T-helper 17 cell (primary cell): ENCODE data around the gene FXYD3. TPM values are rescaled to one million over a fixed set of nuclear protein-coding genes. Genes with fewer than 3 reads are reported as not detected.
A peak's percentile ranks its signal among the peaks of the same experiment; 100 is the strongest.
"Not testable (repeated sequence)": the region's sequence is repeated elsewhere in the genome, so short reads cannot be mapped to it uniquely, and the experiment has no call there.

ENCODE experiments used
- ATAC-seq: fragments of 150-1000 bp; cut with Tn5 transposase; 2 replicates; pipeline ENCODE4 v1.10.0; 2021; ENCODE audit warnings: mild to moderate bottlenecking, moderate library complexity
- DNase-seq, 3 donors: peaks; one replicate each; pipeline versions ENCODE4 v3.0.0 to v3.0.0-alpha.2; 2020 to 2021
- H3K9me3 ChIP-seq: one replicate; pipeline ENCODE4 v1.7.0; 2013; ENCODE audit warnings: low read length, mild to moderate bottlenecking; ENCODE audit not compliant: control insufficient read depth, poor library complexity, severe bottlenecking
- H3K27ac Mint-ChIP-seq: one replicate; pipeline ENCODE4 v1.8.0; 2022; ENCODE audit warnings: mild to moderate bottlenecking, moderate library complexity, mixed read lengths
- H3K27me3 Mint-ChIP-seq: one replicate; pipeline ENCODE4 v1.8.0; 2022; ENCODE audit warnings: mixed read lengths
- H3K36me3 Mint-ChIP-seq: one replicate; pipeline ENCODE4 v1.8.0; 2022; ENCODE audit warnings: low read depth, mixed read lengths
- H3K4me1 Mint-ChIP-seq: one replicate; pipeline ENCODE4 v1.8.0; 2022; ENCODE audit warnings: mild to moderate bottlenecking, mixed read lengths
- H3K4me3 Mint-ChIP-seq: one replicate; pipeline ENCODE4 v1.8.0; 2022; ENCODE audit warnings: mild to moderate bottlenecking, moderate library complexity, mixed read lengths
- total RNA-seq, 4 donors: library from RNA in 2 of 4; stranded (reverse) in 2 of 4; gene quantifications; one replicate each; pipeline ENCODE4 v1.2.3 and lab custom pipeline; 2022 to 2026

FXYD3 gene
- total RNA-seq, 2 donors from 2014 or later = not detected

DNA sequence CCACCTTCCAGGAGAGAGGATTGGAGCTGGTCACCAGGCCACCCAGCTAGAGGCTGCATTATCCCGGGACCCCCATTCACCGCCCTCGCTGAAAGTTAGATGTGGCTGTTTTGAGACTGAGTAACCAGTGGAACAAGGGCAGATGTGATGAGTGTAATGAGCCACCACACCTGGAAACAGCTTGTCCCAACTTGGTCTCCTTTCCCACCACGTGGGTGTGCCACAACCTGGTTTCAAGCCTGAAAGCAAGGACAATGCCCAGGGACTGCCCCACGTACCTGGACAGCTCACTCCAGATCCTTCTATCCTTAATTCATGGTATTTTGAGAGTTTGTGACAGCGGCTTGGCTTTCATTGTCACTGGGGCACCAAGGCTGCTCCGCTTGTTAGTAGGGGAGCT, 12.2 kb downstream of the FXYD3 start:
- DNase-seq (no peak), ATAC-seq (no peak)
- peaks cover 2% of the 10 kb centered on the region for H3K36me3 Mint-ChIP-seq
- no peak overlapping the region for H3K4me3 Mint-ChIP-seq
- no peak overlapping the region for H3K27ac Mint-ChIP-seq
- H3K27me3 Mint-ChIP-seq = no peaks in the 10 kb centered on the region
- no peaks in the 10 kb centered on the region for H3K9me3 ChIP-seq
- H3K4me1 Mint-ChIP-seq = peaks cover 11% of the 10 kb centered on the region

DNA sequence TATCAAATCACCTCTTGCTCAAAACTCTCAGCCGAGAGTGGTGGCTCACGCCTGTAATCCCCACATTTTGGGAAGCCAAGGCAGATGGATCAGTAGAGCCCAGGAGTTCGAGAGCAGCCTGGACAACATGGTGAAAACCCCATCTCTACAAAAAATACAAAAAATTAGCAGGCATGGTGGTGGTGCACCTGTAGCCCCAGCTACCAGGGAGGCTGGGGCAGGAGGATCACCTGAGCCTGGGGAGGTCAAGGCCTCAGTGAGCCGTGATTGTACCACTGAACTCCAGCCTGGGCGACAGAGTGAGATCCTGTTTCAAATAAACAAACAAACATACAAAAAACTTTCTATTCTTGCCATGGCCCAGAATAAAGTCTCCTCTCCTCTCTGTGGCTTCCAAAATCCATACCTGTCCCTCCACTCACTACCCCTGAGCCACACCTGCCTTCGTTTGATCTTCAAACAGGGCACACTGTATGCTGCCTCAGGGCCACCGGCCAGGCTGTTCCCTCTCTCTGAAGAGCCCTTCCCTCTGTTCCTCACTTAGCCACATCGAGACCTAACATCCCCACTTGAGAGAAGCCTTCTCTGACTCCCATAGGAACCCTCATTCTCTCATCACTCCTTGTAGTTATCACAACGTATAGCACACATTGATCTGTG, 12.9 kb downstream of the FXYD3 start:
- H3K36me3 Mint-ChIP-seq = peaks cover 2% of the 10 kb centered on the region
- H3K27me3 Mint-ChIP-seq = no peaks in the 10 kb centered on the region
- DNase-seq (no peak), ATAC-seq (no peak)
- H3K27ac Mint-ChIP-seq = no peak overlapping the region
- H3K4me3 Mint-ChIP-seq = no peak overlapping the region
- H3K4me1 Mint-ChIP-seq = peaks cover 11% of the 10 kb centered on the region
- no peaks in the 10 kb centered on the region for H3K9me3 ChIP-seq

DNA sequence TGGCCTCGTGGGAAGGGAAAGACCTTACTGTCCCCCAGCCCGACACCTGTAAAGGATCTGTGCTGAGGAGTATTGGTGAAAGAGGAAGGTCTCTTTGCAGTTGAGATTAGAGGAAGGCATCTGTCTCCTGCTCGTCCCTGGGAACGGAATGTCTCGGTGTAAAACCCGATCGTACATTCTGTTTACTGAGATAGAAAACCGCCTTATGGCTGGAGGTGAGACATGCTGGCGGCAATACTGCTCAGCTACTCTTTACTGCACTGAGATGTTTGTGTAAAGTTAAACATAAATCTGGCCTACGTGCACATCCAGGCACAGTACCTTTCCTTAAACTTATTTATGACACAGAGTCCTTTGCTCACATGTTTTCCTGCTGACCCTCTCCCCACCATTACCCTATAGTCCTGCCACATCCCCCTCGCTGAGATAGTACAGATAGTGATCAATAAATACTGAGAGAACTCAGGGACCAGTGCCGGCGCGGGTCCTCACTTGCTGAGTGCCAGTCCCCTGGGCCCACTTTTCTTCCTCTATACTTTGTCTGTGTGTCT, 14.2 kb downstream of the FXYD3 start:
- not testable (repeated sequence) for H3K36me3 Mint-ChIP-seq, DNase-seq, H3K27me3 Mint-ChIP-seq, H3K4me3 Mint-ChIP-seq, H3K27ac Mint-ChIP-seq, ATAC-seq, H3K4me1 Mint-ChIP-seq, H3K9me3 ChIP-seq

DNA sequence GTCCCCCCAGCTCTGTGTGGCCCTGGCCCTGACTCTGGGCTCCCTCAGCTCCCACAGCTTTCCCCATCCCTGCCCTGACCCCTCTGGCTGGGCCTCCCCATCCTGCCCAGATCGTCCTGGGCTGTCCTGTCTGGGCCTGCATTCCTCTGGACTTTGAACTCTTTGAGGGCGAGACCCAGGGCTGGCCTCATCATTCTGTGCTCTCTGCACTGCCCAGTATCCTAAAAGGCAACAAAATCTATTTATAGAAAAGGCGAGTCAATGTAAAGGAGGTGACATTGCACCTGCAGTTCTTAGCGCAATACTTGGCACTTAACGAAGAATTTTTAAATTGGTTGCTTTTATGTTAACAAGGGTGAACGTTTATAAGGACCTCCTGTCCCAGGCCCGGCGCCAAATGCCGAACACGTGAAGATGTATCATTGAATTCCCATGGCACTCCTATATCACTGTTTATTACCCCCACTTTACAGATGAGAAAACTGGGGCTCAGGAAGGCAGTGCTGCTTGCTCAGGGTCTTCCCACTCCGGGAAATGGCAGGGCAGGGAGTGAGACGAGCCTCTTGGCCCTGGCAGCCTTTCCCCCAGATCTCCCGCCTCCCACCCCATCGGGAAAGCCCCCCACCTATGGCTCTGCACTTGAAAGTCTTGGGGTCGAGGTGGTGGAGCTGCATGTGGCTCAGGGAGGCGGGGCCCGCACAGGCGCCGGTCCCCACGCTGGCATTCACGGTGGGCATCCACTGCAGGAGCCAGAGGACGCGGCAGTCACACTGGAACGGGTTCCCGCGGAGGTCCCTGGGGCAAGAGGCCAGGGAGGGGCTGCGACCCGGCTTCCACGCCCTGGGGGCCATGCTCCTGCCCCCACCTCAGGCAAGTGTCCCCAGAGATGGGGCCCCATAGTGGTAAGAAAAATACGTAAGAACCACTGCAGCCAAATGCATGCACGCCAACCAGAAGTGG, 15.4 kb downstream of the FXYD3 start:
- Mint-ChIP-seq H3K4me3 (no peak overlapping the region), H3K36me3 (peaks cover 2% of the 10 kb centered on the region), H3K4me1 (peaks cover 3% of the 10 kb centered on the region), H3K27ac (no peak overlapping the region), H3K27me3 (no peaks in the 10 kb centered on the region)
- DNase-seq (no peak), ATAC-seq (no peak)
- no peaks in the 10 kb centered on the region for H3K9me3 ChIP-seq

DNA sequence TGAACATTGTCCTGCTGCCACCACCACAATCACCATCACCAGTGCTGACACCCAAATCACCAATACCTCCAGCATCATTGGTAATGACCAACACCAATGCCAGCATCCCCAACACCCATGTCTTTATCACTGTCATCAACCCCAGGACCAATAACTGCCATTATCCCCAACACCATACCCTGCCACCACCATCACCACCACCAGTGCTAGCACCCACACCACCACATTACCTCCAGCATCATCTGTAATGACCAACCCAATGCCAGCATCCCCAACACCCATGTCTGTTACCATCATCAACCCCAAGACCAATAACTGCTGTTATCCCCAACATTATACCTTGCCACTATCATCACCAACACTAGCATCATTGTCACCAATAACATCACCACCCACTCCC, 16.6 kb downstream of the FXYD3 start:
- H3K9me3 ChIP-seq = no peaks in the 10 kb centered on the region
- no peak overlapping the region for H3K27ac Mint-ChIP-seq
- H3K27me3 Mint-ChIP-seq = no peaks in the 10 kb centered on the region
- no peak overlapping the region for H3K4me3 Mint-ChIP-seq
- H3K4me1 Mint-ChIP-seq = peaks cover 3% of the 10 kb centered on the region
- DNase-seq (no peak), ATAC-seq (no peak)
- peaks cover 2% of the 10 kb centered on the region for H3K36me3 Mint-ChIP-seq

DNA sequence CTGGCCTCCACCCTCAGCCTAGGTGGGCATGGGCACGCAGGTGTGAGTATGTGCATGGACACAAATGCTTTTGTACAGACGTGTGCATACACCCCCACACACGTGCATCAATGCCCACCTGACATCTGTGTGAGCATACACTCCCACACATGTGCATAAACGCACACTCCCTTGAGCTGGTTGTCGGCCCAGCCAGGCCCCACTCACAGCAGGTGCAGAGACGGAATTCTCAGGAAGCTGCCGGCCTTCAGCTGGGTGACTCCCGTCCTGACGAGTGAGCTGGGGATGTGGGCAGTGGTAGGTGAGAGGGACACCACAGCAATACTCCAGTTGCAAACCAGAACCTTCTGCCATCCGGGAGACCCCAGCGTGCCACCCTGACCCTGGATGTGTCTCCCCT, 18.2 kb downstream of the FXYD3 start:
- peaks cover 7% of the 10 kb centered on the region for H3K4me1 Mint-ChIP-seq
- H3K4me3 Mint-ChIP-seq = no peak overlapping the region
- no peak for ATAC-seq
- no peak for DNase-seq
- no peaks in the 10 kb centered on the region for H3K9me3 ChIP-seq
- H3K27me3 Mint-ChIP-seq = no peaks in the 10 kb centered on the region
- H3K36me3 Mint-ChIP-seq = peaks cover 2% of the 10 kb centered on the region
- no peak overlapping the region for H3K27ac Mint-ChIP-seq

DNA sequence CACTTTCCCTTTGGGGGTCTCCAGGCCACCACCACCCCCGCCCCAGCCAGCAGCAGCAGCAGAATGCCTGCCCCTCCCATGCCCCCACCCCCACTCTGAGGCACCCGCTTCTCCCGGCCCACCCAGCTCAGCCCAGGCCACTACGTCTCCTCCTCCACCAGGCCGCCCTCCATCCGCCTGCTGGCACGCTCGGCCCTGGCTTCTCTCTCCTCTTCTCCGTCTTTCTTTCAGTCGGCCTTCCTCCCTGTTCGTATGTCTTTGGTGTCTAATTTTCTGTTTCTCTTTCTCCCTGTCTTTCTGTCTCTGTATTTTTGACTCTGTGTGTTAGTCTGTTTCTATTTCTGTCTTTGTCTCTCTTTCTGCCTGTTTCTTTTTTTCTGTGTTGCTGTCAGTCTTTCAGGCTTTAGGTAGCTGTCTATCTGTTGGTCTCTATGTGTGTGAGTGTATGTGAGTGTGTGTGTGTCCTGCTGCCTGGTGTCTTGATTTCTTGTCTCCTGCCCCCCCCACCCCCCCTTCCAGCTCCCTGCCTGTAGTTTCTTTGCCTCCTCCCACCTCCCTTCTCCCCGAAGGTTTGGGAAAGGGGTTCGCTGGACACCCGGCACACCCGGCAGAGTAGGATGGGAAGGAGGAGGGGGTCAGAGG, 19.1 kb downstream of the FXYD3 start, which contains the start of gene LGI4:
LGI4 (minus strand) TSS at position 459 of the 642 bp plus-strand sequence; CDS start at position 80, 379 bp downstream.
- Mint-ChIP-seq H3K36me3 (peaks cover 2% of the 10 kb centered on the region), H3K27ac (peak within 1 kb of the TSS; percentile 10), H3K4me3 (no peak within 1 kb of the TSS), H3K4me1 (peaks cover 7% of the 10 kb centered on the region), H3K27me3 (no peaks in the 10 kb centered on the region)
- ATAC-seq (no peak), DNase-seq (no peak)
- no peaks in the 10 kb centered on the region for H3K9me3 ChIP-seq

DNA sequence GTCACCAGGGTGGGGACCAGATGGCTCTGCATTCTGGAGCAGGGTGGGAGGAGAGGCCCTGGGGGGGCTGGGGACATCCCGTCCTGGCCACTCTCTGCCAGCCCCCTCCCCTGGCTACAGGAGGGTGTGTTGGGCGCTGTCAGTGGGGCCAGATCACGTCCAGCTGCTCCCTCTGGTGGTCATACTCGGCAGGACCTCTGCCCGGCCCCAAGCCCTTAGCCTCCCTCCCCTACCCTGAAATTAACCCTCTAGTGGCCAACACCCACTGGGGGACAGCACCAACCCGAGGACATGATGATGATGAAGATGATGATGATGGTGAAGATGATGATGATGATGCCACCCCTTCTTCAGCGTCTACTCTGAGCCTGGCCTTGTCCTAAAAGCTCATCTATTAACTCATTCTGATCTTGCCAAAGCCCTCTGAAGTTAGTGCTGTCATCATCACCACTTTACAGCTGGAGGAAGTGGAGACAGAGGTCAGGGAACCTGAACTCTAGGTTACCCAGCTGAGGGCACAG, 19.8 kb downstream of the FXYD3 start:
- Mint-ChIP-seq H3K27me3 (no peaks in the 10 kb centered on the region), H3K36me3 (peaks cover 2% of the 10 kb centered on the region), H3K27ac (no peak overlapping the region), H3K4me1 (peaks cover 7% of the 10 kb centered on the region), H3K4me3 (no peak overlapping the region)
- DNase-seq = peak; percentile 34 to 56 (median 39)
- ATAC-seq = peak; percentile 86
- H3K9me3 ChIP-seq = no peaks in the 10 kb centered on the region

DNA sequence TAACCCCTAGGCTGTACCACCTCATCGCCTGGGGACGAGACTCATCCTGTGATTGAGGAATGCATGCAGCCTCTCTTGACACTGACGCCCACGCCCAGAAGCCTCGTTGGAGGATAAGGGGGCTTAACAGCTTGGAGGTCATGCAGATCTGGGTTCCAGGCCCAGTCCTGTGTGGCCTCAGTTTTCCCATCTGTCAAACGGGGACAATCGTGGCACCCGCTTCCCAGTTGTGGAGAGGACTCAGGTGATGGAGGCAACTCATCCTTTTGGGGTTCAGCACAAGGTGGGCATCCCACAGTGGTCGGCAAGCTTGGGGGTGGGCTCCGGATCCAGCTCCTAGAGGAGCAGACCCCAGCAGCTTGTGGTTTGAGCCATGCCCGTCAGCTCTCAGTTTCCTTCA, 20.6 kb downstream of the FXYD3 start:
- Mint-ChIP-seq H3K36me3 (peaks cover 2% of the 10 kb centered on the region), H3K27ac (no peak overlapping the region), H3K4me3 (no peak overlapping the region), H3K4me1 (peaks cover 13% of the 10 kb centered on the region), H3K27me3 (no peaks in the 10 kb centered on the region)
- DNase-seq = no peak
- no peaks in the 10 kb centered on the region for H3K9me3 ChIP-seq
- ATAC-seq = no peak

DNA sequence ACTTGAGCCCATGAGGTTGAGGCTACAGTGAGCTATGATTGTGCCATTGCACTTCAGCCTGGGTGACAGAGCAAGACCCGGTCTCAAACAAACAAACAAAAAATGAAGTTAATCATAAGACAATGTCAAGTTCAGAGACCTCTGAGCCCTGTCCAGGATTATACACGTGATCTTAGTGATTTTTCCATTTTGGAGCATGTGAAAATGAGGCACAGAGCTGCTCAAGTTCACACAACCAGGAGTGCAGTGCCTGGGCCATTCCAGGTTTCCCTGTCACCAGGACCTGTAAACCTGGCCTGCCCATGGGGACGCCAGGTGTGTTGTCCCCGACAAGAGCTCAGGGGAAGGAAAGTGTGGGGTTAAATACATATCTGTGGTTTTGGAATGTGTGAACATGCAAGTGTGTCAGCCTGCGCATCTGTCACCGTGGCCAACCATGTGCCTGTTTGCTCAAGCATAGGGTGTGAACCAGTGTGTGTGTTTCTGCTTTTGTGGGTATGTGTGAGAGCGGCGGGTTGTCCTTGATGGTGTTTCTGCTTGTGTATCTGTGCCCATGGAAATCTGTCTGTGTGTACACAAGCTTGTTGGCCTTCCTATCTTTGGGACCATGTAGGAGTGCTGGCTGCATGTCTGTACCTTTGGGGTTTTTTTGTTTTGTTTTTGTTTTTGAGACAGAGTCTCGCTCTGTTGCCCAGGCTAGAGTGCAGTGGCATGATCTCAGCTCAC, 21.5 kb downstream of the FXYD3 start:
- no peak for ATAC-seq
- Mint-ChIP-seq H3K4me3 (no peak overlapping the region), H3K4me1 (peaks cover 17% of the 10 kb centered on the region), H3K27ac (no peak overlapping the region), H3K27me3 (no peaks in the 10 kb centered on the region), H3K36me3 (peaks cover 2% of the 10 kb centered on the region)
- no peaks in the 10 kb centered on the region for H3K9me3 ChIP-seq
- DNase-seq = no peak

DNA sequence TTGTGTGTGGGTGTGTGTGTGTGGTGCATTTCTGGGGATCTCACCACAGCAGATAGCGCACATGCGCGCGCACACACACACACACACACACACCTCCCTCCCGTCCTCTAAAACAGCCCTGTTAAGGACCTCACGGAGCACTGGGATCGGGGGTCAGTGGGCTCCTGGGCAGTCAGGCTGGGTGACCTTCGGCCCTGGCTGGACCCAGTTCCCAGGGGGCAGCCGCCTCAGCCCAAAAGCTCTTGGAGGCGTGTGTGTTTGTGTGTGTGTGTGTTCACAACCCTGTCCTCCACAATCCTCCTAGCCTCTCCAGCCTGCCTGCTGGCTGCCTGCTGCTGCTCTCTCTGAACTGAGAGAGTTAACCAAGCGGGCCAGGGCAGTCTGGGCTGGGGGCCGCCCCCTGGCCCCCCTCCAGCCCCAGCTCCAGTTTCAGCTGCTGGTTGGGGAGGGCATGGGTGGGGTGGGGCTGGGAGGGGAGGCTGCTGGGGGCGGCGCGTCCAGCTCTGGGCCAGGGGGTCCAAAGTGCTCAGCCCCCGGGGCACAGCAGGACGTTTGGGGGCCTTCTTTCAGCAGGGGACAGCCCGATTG, 22.8 kb downstream of the FXYD3 start, which contains the start of gene FXYD1:
FXYD1 (plus strand) TSS at position 520 of the 588 bp plus-strand sequence. CDS start 1,256 bp downstream, outside the sequence.
- Mint-ChIP-seq H3K4me3 (no peak within 1 kb of the TSS), H3K36me3 (peaks cover 2% of the 10 kb centered on the region), H3K27ac (no peak within 1 kb of the TSS), H3K4me1 (peaks cover 19% of the 10 kb centered on the region), H3K27me3 (no peaks in the 10 kb centered on the region)
- no peaks in the 10 kb centered on the region for H3K9me3 ChIP-seq
- no peak for DNase-seq
- ATAC-seq = no peak
